ENCODE results near the gene INSM1. TPM values are rescaled to one million over a fixed set of nuclear protein-coding genes. Genes with fewer than 3 reads are reported as not detected.

INSM1 gene
- total RNA-seq, 4 donors from 2014 or later: not detected

GRCh38 chr20:20329564-20329963 is 38.3 kb upstream of the INSM1 start:
- TF ChIP-seq CTCF (IDR thresholded peaks at IDR 0.05): no peak
- ATAC-seq (ENCODE audit: low FRiP score) (no peak), DNase-seq (ENCODE audit: low spot score) (no peak)

- ATAC-seq (ENCODE audit: low FRiP score) (no peak), DNase-seq (ENCODE audit: low spot score) (no peak)
- no peak for TF ChIP-seq CTCF (IDR thresholded peaks at IDR 0.05)
Observed at GRCh38 chr20:20331156-20331555, 36.7 kb upstream of the INSM1 start.

GRCh38 chr20:20331817-20332216 is 36.1 kb upstream of the INSM1 start:
- ATAC-seq (ENCODE audit: low FRiP score) (no peak), DNase-seq (ENCODE audit: low spot score) (no peak)
- TF ChIP-seq CTCF (IDR thresholded peaks at IDR 0.05): no peak

- DNase-seq (ENCODE audit: low spot score): no peak
- no peak for ATAC-seq (ENCODE audit: low FRiP score)
- TF ChIP-seq CTCF (IDR thresholded peaks at IDR 0.05): no peak
Observed at GRCh38 chr20:20333866-20334265, 34.0 kb upstream of the INSM1 start.

GRCh38 chr20:20334489-20334888 is 33.4 kb upstream of the INSM1 start:
- DNase-seq (ENCODE audit: low spot score): no peak
- no peak for ATAC-seq (ENCODE audit: low FRiP score)
- no peak for TF ChIP-seq CTCF (IDR thresholded peaks at IDR 0.05)

GRCh38 chr20:20338133-20338730 is 29.7 kb upstream of the INSM1 start:
- ATAC-seq (ENCODE audit: low FRiP score): no peak
- TF ChIP-seq CTCF (IDR thresholded peaks at IDR 0.05): no peak
- no peak for DNase-seq (ENCODE audit: low spot score)

- ATAC-seq (ENCODE audit: low FRiP score): no peak
- no peak for DNase-seq (ENCODE audit: low spot score)
- TF ChIP-seq CTCF (IDR thresholded peaks at IDR 0.05): no peak
Observed at GRCh38 chr20:20340443-20340842, 27.5 kb upstream of the INSM1 start.
